GM12872 (cell line): ENCODE data around the gene CCDC9B.

Source experiments
- TF ChIP-seq, protein P1 (sequence below): IDR thresholded peaks from 3 replicates; pipeline ENCODE4 v1.5.1; 2011; ENCODE audit warnings: low read depth, mild to moderate bottlenecking, low read length, moderate library complexity; ENCODE audit not compliant: insufficient read depth

The CCDC9B gene

DNA sequence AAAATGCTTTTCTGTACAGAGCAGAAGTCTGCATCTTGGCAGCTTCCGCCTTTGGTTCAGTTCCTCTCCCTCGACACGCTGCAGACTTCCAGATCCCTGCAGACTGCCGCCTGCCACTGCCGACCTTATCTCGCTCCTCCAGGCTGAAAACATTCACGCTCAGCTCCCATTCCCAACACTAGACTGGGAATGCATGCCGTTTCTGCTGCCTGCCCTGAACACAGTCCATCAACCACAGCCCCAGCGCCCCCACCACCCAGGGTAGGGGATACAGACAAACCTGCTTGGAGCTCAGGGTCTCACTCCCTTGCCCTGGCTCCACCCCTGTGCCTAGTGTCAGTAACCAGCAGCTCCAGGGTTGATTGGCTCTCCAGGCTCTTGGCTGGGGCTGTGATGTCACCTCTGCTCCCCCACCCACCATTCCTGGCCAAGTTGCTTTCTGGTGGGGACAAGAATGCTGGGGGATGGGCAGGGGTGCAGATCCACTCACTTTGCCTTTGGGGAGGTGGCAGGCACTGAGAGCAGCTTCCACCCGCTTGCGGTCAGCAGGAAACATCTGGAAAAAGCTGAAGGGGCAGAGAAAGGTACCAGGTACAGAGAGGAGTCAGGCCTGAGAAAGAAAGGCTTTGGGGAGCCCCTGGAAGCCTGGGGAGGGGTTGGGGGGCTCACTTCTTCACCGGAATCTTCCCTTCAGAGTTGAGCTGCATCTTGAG lies 39.1 kb downstream of the CCDC9B start:
- TF ChIP-seq, protein P1, sequence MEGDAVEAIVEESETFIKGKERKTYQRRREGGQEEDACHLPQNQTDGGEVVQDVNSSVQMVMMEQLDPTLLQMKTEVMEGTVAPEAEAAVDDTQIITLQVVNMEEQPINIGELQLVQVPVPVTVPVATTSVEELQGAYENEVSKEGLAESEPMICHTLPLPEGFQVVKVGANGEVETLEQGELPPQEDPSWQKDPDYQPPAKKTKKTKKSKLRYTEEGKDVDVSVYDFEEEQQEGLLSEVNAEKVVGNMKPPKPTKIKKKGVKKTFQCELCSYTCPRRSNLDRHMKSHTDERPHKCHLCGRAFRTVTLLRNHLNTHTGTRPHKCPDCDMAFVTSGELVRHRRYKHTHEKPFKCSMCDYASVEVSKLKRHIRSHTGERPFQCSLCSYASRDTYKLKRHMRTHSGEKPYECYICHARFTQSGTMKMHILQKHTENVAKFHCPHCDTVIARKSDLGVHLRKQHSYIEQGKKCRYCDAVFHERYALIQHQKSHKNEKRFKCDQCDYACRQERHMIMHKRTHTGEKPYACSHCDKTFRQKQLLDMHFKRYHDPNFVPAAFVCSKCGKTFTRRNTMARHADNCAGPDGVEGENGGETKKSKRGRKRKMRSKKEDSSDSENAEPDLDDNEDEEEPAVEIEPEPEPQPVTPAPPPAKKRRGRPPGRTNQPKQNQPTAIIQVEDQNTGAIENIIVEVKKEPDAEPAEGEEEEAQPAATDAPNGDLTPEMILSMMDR = no peak

DNA sequence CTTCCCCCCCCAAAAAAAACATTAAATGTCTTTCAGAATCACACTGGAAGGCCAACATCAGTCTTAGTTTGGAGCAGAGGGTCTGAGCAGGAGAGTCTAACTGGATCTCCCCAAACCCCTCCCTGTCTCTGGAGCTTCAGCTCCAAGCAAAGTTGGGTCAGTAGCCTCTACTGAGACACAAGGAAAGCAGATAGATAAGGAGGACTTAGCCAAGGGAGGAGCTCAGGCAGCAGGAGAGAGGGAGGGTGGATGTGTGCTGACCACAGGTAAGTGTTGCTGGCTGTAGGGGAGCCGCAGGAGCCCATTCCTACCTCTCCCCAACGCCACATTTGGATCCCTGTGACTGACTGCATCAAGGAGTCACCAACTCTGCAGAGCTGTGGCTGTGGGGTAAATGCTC lies 40.0 kb downstream of the CCDC9B start:
- TF ChIP-seq, protein P1 = no peak

DNA sequence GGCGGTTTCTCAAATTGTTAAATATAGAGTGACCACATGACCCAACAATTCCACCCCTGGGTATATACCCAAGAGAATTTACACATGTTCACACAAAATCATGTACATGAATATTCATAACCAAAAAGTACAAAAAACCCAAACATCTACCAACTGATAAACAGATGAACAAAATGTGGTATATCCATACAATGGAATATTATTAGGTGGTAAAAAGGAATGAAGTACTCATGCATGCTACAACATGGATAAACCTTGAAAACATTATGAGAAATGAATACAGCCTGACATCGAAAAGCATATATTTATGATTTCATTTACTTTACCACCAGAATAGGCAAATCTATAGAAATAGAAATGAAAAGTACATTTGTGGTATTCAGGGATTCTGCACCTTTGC lies 40.4 kb downstream of the CCDC9B start:
- TF ChIP-seq, protein P1 = no peak

DNA sequence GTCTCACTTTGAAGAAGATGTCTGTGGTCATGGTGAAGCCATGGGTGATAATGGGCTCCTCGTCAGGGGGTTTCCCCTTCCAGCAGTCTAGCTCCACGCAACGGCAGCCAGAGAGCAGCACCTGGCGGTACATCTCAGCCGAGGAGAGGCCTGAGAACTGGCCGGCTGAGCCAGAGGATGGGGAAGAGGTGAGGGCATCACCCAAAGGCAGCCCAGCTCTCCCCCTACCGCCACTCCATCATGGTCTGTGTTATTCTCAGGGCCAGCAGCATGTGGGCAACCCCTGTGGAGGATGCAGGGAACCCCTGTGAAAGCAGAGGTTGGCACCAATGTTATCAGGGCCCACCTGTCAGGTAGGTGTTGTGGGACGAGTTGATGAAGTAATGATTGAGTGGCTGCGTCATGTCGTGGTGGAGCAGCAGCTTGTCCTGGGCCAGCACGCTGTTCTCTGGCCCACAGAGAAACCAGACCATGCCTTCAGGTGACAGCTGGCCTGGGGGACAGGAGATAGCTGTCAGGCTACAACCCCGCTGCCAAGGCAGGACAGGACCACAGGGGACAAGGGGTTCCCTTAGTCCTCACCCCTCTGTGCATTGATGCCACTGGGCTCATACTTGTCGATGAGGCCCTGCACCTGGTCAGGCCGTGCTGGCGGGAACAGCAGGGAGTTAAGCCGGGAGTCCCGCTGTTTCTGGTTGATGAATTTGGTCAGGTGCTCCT lies 42.4 kb downstream of the CCDC9B start:
- TF ChIP-seq, protein P1 = no peak

DNA sequence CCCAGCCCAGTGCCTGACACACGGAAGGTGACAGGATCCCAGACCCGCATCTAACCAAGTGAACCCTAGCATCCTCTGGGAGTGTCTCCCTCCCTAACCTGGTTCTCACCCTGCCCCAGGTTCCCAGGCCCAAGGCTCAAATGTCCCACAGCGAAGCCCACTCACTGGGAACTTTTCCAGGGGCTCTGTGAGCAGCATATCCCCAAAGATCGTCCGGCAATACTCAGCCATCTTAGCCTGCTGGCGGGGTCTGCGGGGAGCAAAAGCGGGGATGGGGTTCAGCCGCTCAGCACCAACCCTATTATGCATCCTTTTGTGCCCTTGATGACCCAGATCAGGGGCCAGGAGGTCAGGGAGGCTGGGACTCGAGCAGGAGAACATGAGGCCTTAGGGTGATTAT lies 43.4 kb downstream of the CCDC9B start:
- TF ChIP-seq, protein P1 = no peak

DNA sequence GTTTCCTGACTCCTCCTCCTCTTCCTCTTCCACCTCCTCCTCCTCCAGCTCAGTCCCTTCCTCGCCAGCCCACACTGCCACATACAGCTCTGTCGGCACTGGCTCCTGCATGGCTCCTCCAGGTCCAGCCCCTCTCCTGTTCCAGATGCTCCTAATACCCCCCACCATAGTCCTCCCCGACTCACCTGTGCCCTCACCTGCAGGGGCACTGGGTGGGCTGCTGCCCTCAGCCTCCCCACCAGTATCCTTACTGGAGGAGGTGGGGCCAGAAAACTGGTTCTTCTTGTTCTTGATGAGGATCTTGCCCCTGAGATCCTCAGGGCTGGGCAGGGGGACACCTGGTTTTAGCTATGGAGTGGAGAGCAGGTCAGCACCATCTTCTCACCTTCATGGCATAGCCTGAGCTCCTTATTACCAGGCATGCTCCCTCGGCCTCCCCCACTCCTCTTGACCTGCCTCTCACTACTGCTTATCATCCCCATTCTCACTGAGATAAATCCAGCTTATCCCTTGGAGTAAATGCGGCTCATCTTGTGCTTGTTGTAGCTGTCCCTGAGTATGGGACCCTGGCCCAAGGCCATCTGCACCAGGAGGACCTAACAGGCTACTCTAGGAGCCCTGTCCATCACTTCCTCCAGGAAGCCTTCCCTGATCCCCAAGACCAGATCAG lies 44.0 kb downstream of the CCDC9B start:
- TF ChIP-seq, protein P1 = no peak

DNA sequence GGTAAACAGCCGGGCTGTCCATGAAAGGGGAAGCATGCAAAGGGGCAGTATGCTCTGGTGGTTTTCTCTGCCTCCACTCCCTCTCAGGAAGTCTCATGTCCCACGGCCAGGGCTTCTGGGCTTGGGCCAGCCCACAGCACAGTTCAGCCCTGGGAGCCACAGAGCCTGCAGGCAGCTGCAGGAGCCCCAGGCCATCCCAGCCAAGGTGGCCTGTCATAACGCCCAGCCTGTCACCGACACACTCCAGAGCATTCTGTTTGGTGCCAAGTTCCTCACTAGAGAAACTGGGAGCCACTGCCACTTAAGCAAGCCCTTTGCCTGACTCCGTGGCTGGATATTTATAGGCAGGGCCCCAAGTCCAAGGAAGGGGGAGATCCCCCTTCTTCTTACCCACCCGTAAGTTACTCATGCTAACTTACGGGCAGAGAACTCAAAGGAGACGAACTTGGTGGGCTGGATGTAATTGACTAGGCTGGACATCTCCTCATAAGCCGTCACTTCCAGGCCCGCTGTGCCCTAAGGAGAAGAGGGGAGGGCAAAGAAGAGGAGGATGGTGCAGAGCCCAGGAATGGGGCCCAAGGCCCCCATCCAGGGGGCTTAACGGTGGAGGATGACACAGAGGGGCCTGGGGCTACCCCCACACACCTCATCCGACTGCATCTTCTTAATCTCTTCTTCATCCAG lies 44.7 kb downstream of the CCDC9B start:
- TF ChIP-seq, protein P1 = no peak
